Type B pancreatic cell (in vitro differentiated cells): ENCODE measurements around the gene UBAP2. TPM values are rescaled to one million over a fixed set of nuclear protein-coding genes. Genes with fewer than 3 reads are reported as not detected.

ENCODE experiments used
- DNase-seq: peaks from one replicate; pipeline ENCODE4 v3.0.0; 2021; ENCODE audit warnings: mixed read lengths; ENCODE audit not compliant: unreplicated experiment; ENCODE audit errors: extremely low spot score
- H3K27ac Mint-ChIP-seq: 2 replicates; pipeline ENCODE4 v1.8.0; 2021; ENCODE audit warnings: mild to moderate bottlenecking, mixed read lengths
- H3K27me3 Mint-ChIP-seq: 2 replicates; pipeline ENCODE4 v1.8.0; 2021; ENCODE audit warnings: mixed read lengths
- H3K36me3 Mint-ChIP-seq: 2 replicates; pipeline ENCODE4 v1.8.0; 2021; ENCODE audit warnings: mixed read lengths
- H3K4me1 Mint-ChIP-seq: one replicate; pipeline ENCODE4 v1.8.0; 2021; ENCODE audit warnings: mixed read lengths; ENCODE audit not compliant: unreplicated experiment
- H3K4me3 Mint-ChIP-seq: 2 replicates; pipeline ENCODE4 v1.8.0; 2021; ENCODE audit warnings: mild to moderate bottlenecking, mixed read lengths
- H3K9me3 Mint-ChIP-seq: 2 replicates; pipeline ENCODE4 v1.8.0; 2021; ENCODE audit warnings: mixed read lengths
- total RNA-seq: library from RNA; stranded (reverse); gene quantifications from 2 replicates; pipeline ENCODE4 v1.2.1, GENCODE V29; 2021; ENCODE audit warnings: low replicate concordance
- TF ChIP-seq, protein P1 (sequence below): fragments of 200-600 bp; sonication (generic); conservative IDR thresholded peaks from 2 replicates; pipeline ENCODE4 v1.5.0; 2021; ENCODE audit warnings: antibody characterized with exemption, mild to moderate bottlenecking

The UBAP2 gene
- total RNA-seq, 1 donor from 2014 or later = 55.8 TPM

DNA sequence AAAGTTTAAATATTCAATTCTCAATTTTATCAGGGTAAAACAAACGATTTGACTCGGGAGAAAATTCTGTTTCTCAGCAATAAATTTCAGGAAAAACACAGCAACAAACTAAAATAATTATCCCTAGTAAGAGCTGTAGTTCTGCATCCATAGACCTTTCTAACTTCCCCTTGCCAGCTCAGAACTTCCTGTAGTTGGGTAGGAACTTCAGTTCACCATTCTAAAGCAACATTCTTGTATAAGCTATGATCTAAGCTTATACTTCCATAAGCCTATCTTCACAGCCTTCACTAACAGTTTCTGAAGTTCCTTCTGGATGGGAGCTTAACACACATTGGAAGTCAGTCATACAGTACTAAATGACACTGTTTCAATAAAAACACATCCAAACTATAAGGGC lies 96.6 kb downstream of the UBAP2 start:
- Mint-ChIP-seq H3K4me1 (no peaks in the 10 kb centered on the region), H3K36me3 (peaks cover 40% of the 10 kb centered on the region), H3K27ac (no peak overlapping the region), H3K27me3 (no peaks in the 10 kb centered on the region), H3K4me3 (no peak overlapping the region), H3K9me3 (no peaks in the 10 kb centered on the region)
- TF ChIP-seq, protein P1, sequence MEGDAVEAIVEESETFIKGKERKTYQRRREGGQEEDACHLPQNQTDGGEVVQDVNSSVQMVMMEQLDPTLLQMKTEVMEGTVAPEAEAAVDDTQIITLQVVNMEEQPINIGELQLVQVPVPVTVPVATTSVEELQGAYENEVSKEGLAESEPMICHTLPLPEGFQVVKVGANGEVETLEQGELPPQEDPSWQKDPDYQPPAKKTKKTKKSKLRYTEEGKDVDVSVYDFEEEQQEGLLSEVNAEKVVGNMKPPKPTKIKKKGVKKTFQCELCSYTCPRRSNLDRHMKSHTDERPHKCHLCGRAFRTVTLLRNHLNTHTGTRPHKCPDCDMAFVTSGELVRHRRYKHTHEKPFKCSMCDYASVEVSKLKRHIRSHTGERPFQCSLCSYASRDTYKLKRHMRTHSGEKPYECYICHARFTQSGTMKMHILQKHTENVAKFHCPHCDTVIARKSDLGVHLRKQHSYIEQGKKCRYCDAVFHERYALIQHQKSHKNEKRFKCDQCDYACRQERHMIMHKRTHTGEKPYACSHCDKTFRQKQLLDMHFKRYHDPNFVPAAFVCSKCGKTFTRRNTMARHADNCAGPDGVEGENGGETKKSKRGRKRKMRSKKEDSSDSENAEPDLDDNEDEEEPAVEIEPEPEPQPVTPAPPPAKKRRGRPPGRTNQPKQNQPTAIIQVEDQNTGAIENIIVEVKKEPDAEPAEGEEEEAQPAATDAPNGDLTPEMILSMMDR = no peak
- no peak for DNase-seq

DNA sequence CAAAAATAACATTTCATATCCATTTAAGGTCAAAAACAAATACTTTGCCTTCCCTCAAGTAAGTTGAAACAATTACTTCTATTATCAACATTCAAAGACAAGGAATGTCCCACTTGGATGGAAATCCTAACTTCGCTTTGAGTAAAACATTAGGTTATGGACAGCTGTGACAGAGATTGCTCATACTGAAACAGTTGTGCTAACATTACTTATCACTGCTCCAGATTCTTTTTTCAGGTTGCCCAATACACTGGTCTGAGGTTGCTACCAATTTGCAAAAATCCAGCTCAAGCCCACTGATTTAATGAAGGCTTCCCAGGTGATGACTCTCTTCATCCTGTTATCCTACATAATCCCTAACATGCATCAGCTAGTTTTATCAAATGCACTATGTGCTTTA lies 98.3 kb downstream of the UBAP2 start:
- Mint-ChIP-seq H3K36me3 (peaks cover 41% of the 10 kb centered on the region), H3K9me3 (no peaks in the 10 kb centered on the region), H3K4me1 (no peaks in the 10 kb centered on the region), H3K27me3 (no peaks in the 10 kb centered on the region), H3K27ac (no peak overlapping the region), H3K4me3 (no peak overlapping the region)
- TF ChIP-seq, protein P1 = no peak
- no peak for DNase-seq

DNA sequence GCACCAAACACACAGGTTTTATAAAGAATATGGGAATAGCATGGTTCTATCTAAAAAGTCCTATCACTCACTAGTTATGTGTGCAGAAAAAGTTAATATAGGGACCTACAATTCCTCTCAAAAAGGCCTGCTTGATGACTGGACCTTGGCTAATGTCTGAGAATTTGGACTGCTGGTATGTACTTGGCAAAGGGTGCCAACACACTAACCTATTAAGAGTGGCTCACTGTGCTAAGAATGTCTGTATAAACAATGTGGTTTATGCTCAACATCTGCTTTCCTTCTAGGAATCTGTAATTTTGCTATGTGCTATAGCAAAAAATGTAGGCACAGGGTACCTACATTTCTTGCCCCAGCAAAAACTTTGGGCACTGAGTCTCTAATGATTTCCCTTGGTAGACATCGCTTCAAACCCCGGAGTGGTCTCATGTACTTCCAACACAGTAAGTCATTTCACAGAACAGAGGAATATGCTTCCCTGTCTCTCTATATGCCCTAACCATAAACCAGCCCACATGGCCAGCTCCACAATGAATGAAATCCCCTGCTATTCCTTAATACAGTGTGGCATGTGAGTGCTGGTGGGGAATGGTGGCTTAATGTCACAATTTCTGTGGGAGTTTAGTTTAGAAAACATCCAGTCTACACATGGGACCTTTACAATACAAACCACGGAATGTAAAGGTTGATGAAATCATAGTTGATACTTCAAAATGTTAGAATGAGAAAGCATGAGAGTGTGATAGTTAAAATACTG lies 101.7 kb downstream of the UBAP2 start:
- DNase-seq = no peak
- no peaks in the 10 kb centered on the region for H3K9me3 Mint-ChIP-seq
- H3K4me1 Mint-ChIP-seq = no peaks in the 10 kb centered on the region

DNA sequence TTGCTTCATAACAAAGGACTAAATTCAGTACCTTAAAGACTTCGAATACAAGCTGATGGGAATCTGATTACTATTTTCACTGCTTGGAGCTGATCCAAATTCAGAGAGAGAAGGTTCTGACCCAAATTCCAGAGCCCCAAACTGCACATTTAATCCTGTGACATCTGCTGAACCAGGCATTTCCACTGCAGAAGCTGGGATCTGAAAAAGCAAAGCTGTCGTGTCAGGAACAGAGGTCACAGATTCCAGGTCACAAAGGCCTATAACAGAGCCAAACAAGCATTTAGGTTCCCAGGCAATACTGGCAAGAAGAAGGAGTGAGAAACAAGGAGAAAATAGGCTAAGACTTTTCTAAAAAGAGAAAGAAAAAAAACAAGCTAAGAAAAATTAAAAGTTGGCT lies 105.3 kb downstream of the UBAP2 start:
- Mint-ChIP-seq H3K27ac (no peak overlapping the region), H3K36me3 (peaks cover 45% of the 10 kb centered on the region)

More for the DNA sequence above, 101.7 kb downstream of the UBAP2 start:
- TF ChIP-seq, protein P1 = no peak
- H3K27me3 Mint-ChIP-seq = no peaks in the 10 kb centered on the region
- no peak overlapping the region for H3K27ac Mint-ChIP-seq
- H3K4me3 Mint-ChIP-seq = no peak overlapping the region
- peaks cover 48% of the 10 kb centered on the region for H3K36me3 Mint-ChIP-seq

DNA sequence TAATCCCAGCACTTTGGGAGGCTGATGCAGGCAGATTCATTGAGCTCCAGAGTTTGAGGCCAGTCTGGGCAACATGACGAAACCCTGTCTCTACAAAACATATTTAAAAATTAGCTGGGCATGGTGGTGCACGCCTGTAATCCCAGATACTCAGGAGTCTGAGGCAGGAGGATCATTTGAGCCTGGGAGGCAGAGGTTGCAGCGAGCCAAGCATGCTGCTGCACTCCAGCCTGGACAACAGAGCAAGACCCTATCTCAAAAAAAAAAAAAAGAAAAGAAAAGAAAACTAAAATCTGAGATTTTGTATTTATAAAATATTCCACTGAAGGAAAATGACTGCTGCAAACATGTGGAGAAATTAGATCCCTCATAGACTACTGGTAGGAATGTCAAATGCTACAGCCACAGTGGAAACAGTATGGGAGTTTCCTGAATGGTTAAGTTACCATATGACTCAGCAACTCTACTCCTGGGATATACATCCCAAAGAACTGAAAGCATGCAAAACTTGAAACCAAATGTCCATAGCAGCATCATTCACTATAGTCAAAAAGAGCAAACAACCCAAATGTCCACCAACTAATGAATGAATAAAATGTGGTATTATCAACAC lies 106.1 kb downstream of the UBAP2 start:
- Mint-ChIP-seq H3K4me1 (no peaks in the 10 kb centered on the region), H3K27ac (no peak overlapping the region)
- TF ChIP-seq, protein P1 = no peak

More for the DNA sequence above, 105.3 kb downstream of the UBAP2 start:
- TF ChIP-seq, protein P1 = no peak
- H3K4me3 Mint-ChIP-seq = no peak overlapping the region
- no peak for DNase-seq
- no peaks in the 10 kb centered on the region for H3K9me3 Mint-ChIP-seq
- H3K27me3 Mint-ChIP-seq = no peaks in the 10 kb centered on the region
- no peaks in the 10 kb centered on the region for H3K4me1 Mint-ChIP-seq

More for the DNA sequence above, 106.1 kb downstream of the UBAP2 start:
- H3K27me3 Mint-ChIP-seq = no peaks in the 10 kb centered on the region
- H3K9me3 Mint-ChIP-seq = no peaks in the 10 kb centered on the region
- H3K36me3 Mint-ChIP-seq = peaks cover 39% of the 10 kb centered on the region
- no peak overlapping the region for H3K4me3 Mint-ChIP-seq
- DNase-seq = no peak
